HG02970 (cell line): ENCODE results near the gene C1orf122.

Experiments
- ATAC-seq: cut with Tn5 transposase; IDR thresholded peaks from one replicate; pipeline ENCODE4 v1.9.1; 2021; ENCODE audit warnings: mild to moderate bottlenecking, moderate library complexity, moderate number of reproducible peaks; ENCODE audit not compliant: unreplicated experiment, low FRiP score

Gene C1orf122

GRCh38 chr1:37844536-37844935 lies 36.9 kb downstream of the C1orf122 start:
- no peak for ATAC-seq

- ATAC-seq, result no peak
Measured at GRCh38 chr1:37845049-37845646, 37.6 kb downstream of the C1orf122 start.

- ATAC-seq, result no peak
Measured at GRCh38 chr1:37845786-37846185, 38.2 kb downstream of the C1orf122 start.

- ATAC-seq, result no peak
Measured at GRCh38 chr1:37846647-37847339, 39.2 kb downstream of the C1orf122 start.

- ATAC-seq, result no peak
Measured at GRCh38 chr1:37849480-37849879, 41.9 kb downstream of the C1orf122 start.

- ATAC-seq, result no peak
Measured at GRCh38 chr1:37850352-37850955, 42.9 kb downstream of the C1orf122 start.

GRCh38 chr1:37851262-37851661 lies 43.7 kb downstream of the C1orf122 start:
- ATAC-seq, result no peak

- ATAC-seq, result no peak
Measured at GRCh38 chr1:37851782-37852210, 44.2 kb downstream of the C1orf122 start.

- no peak for ATAC-seq
Measured at GRCh38 chr1:37853157-37853556, 45.6 kb downstream of the C1orf122 start.

- no peak for ATAC-seq
Measured at GRCh38 chr1:37854406-37854805, 46.8 kb downstream of the C1orf122 start.
